M059J (cell line): Measurements from ENCODE around the gene AACS. TPM values are rescaled to one million over a fixed set of nuclear protein-coding genes. Genes with fewer than 3 reads are reported as not detected.
"Not testable (repeated sequence)": the region's sequence is repeated elsewhere in the genome, so short reads cannot be mapped to it uniquely, and the experiment has no call there.

Experiments used
- DNase-seq: peaks from one replicate; pipeline ENCODE4 v3.0.0-alpha.2; 2012; ENCODE audit warnings: low read depth
- total RNA-seq: library from RNA; depleted of rRNA; stranded (reverse); fragments of >200 nt; shearing (Covaris generic); gene quantifications from 2 replicates; pipeline ENCODE4 v1.2.3, GENCODE V29; 2014

Gene AACS
- total RNA-seq, 1 experiment from 2014 or later, result 25.3 TPM

GRCh38 chr12:125124320-125124966 is 59.2 kb downstream of the AACS start:
- DNase-seq, result no peak

DNA sequence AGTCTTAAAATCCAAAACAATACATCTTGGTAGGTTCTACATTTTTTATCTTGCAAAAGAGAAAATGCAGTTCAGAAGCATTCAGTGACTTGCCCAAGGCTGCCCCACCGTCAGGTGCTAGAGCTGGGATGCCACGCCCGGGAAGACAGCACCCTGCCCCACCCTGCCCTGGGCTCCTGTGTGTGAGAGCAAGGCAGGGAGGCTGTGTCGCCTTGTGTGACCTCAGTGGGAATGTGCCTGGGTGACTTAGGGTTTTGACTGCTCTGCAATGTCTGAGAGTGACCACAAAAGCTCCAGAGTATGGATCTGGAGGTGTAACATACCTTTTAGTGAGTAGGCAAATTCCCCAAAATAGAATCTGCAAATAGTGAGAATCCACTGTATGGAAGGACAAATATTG is 60.0 kb downstream of the AACS start:
- DNase-seq, result no peak

GRCh38 chr12:125128439-125129178 is 63.4 kb downstream of the AACS start:
- no peak for DNase-seq

DNA sequence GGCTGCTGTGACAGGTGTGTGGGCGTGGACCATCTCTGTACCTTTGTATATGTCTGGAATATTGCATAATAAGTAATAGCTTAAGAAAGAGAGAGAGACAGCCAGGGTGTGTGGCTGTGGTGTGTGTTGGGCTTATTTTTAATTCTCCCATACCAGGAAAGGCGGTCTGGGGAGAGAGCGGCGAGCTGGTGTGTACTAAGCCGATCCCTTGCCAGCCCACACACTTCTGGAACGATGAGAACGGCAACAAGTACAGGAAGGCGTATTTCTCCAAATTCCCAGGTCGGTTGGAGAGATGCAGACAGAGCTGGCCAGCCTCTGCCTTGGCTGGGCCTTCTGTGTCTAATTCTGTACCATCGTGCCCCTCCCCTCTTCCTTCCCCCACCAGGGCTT is 63.9 kb downstream of the AACS start:
- DNase-seq, result no peak

DNA sequence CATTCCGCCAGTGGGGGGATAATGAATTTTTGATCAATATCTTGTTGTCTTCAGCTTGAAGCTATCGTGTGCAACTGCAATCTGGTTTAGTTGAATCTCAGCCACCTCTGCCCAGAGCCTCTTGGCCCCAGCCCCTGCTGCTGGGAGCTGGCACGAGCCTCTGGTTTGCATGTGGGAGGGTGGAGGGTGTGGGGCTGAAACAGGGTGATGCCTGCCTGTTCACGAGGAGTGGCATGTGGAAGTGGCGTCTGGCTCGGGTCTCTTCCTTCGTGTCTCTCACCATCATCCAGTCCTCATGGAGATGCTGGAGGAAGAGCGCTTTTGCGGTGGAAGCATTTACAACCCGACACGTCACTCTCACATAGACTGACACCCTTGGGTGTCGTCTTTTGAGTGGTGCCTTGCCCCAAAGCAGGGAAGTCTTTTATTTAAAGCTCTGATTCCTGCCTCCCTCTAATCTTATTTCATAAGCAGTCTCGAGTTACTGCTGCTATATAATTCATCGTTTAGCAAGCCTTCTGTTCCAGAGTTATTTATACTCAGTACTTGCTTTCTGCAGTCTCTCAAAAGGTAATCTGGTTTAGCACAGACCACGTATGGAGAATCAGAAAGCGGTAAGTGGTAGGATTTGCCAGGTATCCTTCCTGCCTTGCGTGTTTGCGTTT is 64.5 kb downstream of the AACS start:
- no peak for DNase-seq

DNA sequence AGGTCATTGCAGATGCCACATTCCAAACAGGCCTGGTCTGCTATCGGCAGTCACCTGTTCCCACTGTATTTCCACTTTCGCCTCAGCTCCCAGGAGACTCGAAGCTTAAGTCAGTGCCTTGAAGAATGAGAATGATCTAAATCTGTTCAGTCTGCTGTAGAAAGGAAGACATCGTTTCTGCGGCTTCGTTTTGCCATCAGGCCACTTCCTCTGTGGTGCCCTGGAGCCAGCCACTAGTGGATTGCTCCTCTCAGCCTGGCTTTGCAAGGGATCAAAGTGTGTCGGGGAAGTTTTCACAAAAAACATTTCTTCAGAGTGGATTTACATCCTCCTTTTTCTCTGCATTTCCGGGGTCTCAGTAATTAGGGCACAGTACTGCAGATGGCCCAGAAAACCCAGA is 66.7 kb downstream of the AACS start:
- DNase-seq, result no peak

GRCh38 chr12:125132698-125133400 is 67.6 kb downstream of the AACS start:
- DNase-seq, result peak; percentile 11

GRCh38 chr12:125133616-125134015 is 68.4 kb downstream of the AACS start:
- no peak for DNase-seq

DNA sequence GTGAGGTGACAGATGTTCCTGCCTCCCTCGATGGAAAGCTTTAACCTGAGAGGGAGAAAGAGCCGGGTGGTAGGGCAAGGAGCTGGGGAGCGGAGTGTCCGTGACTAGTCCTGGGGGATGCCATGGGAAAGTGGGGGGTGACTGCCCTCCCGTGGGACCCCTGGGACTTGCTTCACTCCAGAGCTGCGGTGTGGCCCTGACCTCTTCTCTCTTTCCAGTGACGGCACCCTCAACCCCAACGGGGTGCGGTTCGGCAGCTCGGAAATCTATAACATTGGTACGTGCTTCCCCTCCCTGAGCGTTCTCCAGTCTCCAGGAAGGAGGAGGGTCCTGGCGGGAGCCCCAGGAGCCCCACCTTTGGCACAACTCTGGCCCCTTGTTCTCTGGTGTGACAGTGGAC is 69.3 kb downstream of the AACS start:
- no peak for DNase-seq

GRCh38 chr12:125135906-125136305 is 70.7 kb downstream of the AACS start:
- DNase-seq, result no peak

GRCh38 chr12:125136702-125137101 is 71.5 kb downstream of the AACS start:
- DNase-seq, result no peak

- DNase-seq, result no peak
Observed at GRCh38 chr12:125137766-125138344, 72.6 kb downstream of the AACS start.

DNA sequence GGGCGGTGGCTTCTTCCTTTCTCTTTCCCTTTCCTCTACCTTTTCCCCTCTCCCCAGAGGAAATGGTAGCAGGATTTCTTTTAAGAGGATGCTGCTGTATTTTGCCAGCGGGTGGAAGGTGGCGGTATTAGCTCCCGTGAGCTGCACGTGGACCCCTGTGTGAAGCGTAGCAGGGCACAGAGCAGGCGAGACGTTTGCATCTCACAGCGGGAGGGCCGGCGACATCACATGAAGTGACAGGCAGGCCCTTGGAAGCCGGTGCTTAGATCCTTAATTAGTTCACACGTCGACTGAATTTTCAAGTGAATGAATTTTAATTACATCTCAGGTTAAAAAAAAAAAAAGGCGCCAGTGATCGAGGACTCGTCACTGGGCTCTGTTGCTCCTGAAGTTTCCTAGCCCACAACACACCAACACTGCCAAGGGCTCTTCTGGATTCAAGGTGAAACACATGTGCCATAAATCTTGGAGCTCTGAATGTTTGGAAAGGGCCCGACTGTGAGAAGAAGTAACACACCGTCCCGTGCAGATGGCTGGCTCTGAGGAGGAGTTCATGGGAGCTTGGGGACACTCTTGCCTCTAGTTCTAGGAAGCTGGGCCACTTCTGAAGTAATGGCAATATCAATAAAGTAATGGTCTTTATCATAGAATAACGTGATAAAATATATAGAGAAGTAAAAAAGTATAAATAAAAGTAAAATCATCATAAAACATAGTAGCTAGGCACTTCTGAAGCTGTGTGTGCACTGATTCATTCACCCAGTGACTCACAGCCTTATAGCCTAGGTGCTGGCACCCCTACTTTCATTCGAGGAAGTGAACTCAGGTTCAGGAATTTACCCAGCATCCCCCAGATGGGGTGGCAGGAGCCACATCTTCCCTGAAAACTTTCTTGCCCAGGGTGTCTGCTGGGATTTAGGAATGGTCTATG is 75.3 kb downstream of the AACS start:
- DNase-seq, result peak; percentile 87

DNA sequence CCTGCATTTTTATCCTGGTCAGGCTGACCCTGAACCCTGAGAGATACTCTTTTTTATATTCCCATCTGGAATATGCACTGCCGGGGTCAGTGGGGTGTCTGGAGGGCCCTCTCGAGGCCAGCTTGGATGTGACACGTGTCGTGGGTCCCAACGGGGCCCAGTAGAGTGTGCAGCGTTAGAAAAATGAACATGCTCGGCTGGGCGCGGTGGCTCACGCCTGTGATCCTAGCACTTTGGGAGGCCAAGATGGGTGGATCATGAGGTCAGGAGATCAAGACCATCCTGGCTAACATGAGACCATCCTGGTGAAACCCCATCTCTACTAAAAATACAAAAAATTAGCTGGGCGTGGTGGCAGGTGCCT is 76.0 kb downstream of the AACS start:
- DNase-seq, result not testable (repeated sequence)

DNA sequence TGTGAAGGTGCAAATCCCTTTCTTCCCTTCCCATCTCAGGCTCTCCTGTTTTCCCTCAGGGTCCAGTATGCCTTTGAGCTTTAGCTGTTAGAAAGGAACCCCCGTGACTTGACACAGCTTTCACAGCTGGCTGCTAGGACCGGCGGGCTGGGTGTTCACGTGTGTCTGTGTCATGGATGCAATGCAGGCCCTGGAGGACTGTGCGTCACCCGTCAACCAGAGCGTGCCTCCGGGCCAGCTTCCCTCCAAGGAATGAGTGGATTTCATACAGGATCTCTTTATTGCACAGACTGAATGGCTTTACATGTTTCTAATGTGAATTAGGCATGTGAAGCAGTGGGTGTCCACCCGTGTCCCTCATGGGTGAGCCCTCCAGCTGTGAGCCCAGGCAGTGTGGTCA is 77.4 kb downstream of the AACS start:
- DNase-seq, result no peak

- peak; percentile 8 for DNase-seq
Observed at GRCh38 chr12:125143491-125143890, 78.3 kb downstream of the AACS start.

GRCh38 chr12:125145196-125145595 is 80.0 kb downstream of the AACS start:
- no peak for DNase-seq

DNA sequence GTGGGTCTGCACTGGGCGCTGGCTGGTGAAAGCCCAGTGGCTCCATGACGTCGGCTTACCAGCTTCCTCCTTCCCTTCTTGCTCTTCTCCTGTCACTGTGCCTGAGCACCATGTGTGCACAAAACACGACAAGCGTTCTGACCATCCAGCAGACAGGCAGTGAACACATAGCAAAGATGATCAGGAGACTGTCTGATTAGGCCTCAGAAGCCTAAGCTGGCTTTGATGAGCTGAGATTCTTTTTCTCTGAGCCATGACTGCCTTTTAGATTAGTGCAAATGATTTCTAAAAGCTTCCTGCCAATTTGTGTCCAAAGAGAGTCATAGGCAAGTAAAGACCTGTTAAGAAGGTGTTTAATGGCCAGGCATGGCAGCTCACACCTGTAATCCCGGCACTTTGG is 83.1 kb downstream of the AACS start:
- DNase-seq, result no peak

- DNase-seq, result no peak
Observed at GRCh38 chr12:125149160-125150108, 84.2 kb downstream of the AACS start.

- DNase-seq, result no peak
Observed at GRCh38 chr12:125151284-125151683, 86.0 kb downstream of the AACS start.
